Stimulated activated CD4-positive, alpha-beta T cell treated with anti-CD3 and anti-CD28 coated beads, TNF-alpha, amount 100 ng/mL, for 48 hours (primary cell): ENCODE results near the gene BTBD10.
A peak's percentile ranks its signal among the peaks of the same experiment; 100 is the strongest.

Source experiments
- DNase-seq, 3 donors: peaks; one replicate each; pipeline ENCODE4 v3.0.0-alpha.2; 2020; ENCODE audit warnings: low read depth in 3 of 3

Gene BTBD10

DNA sequence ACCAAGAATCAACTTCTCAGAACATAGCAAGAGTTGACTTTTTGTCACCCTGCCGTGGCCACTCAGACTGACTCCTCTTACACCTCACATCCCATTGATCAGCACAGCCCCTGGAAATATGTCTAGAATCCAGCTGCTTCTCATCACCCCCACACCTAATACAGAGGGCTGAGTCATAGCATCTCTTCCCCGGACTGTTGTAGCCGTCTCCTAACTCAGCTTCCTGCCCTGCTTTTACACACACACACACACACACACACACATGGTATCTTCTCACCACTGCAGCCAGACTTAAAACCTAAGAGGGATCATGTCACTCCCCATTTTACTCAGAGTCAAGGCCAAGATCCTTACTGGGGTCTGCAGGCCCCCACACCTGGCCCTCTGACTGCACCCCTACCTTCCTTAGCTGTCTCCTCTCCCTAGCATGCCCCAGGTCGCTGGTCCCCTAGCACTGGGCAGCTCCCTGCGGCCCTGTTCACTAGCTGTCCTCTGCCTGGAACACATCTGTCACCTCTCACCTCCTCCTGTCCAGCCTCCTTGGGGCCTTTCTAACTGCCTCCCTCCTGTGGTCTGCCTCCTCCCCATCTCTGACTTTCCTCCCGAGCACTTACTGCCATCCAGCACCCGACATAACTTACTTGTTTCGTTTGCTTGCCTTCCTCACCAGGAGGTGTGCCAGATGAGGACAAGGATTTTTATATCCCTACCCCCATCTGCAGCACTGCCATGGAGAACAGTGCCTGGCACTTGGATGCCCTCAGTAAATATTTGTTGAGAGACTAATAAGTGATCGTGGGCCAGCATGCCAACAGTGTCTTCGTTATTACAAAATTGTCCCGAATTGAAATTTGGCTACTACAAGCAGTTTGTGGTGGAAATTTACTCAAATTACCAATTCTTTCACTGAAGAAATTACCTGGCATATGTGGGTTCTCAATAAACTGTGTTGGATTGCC lies 123.5 kb downstream of the BTBD10 start:
- no peak for DNase-seq

GRCh38 chr11:13338427-13339069 lies 124.5 kb downstream of the BTBD10 start:
- DNase-seq: peak in 1 of 3 donors; percentile 24

- DNase-seq: no peak
These were observed 125.0 kb downstream of the BTBD10 start for GRCh38 chr11:13338019-13338426.
